ENCODE results near the gene CSNK1G1. TPM values are rescaled to one million over a fixed set of nuclear protein-coding genes. Genes with fewer than 3 reads are reported as not detected.

CSNK1G1 gene
- total RNA-seq, 1 experiment from 2014 or later = 19.6 TPM

DNA sequence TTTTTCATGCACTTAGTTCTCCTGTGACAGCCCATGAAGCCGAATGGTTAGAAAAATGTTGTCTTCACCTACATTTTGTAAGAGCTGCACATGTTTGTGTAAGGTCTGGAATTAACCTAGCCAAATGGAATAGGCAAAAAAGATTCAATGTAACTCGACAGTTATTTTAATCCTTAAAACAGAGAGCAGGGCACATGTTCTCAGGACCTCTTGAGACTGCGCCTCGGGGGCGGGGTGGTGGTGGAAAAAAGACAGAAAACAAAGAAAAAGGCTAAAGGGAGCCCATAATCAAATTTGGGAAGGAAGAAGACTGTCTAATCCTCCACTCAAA, 702 bp upstream of the CSNK1G1 start:
- no peak for DNase-seq
- Histone ChIP-seq H4K20me1 (ENCODE audit: insufficient read depth) (no peaks in the 10 kb centered on the region), H3K4me1 (replicated peaks; ENCODE audit: insufficient read depth) (peaks cover 6% of the 10 kb centered on the region), H3K9me2 (ENCODE audit: insufficient read depth) (no peaks in the 10 kb centered on the region), H3K9me3 (ENCODE audit: insufficient read depth, low read depth) (no peaks in the 10 kb centered on the region), H3K4me2 (peak overlapping the region; percentile 82), H3K79me2 (ENCODE audit: low read depth) (peaks cover 32% of the 10 kb centered on the region), H3F3A (ENCODE audit: insufficient read depth, low read depth) (peaks cover 11% of the 10 kb centered on the region; the same call in 1 of the 2 replicates), H3K27ac (peak overlapping the region; percentile 41), H3K27me3 (ENCODE audit: insufficient read depth, low read depth) (no peaks in the 10 kb centered on the region), H3K36me3 (ENCODE audit: low read depth) (no peaks in the 10 kb centered on the region), H2AFZ (peak overlapping the region; percentile 93), H3K4me3 (peak overlapping the region; percentile 82)
- BruUV-seq (replicated peaks) = TSS peak; percentile 80
- intact Hi-C loops (cut with micrococcal nuclease; ENCODE audit: unreplicated experiment) = loop anchor here (1.0 kb wide), 3 partner anchors 31 to 193 kb away; partner anchors contain the start of genes PPIB and TRIP4
- TF ChIP-seq, protein P1, sequence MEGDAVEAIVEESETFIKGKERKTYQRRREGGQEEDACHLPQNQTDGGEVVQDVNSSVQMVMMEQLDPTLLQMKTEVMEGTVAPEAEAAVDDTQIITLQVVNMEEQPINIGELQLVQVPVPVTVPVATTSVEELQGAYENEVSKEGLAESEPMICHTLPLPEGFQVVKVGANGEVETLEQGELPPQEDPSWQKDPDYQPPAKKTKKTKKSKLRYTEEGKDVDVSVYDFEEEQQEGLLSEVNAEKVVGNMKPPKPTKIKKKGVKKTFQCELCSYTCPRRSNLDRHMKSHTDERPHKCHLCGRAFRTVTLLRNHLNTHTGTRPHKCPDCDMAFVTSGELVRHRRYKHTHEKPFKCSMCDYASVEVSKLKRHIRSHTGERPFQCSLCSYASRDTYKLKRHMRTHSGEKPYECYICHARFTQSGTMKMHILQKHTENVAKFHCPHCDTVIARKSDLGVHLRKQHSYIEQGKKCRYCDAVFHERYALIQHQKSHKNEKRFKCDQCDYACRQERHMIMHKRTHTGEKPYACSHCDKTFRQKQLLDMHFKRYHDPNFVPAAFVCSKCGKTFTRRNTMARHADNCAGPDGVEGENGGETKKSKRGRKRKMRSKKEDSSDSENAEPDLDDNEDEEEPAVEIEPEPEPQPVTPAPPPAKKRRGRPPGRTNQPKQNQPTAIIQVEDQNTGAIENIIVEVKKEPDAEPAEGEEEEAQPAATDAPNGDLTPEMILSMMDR (conservative IDR thresholded peaks at IDR 0.05) = no peak
- TF ChIP-seq EZH2 (IDR thresholded peaks at IDR 0.05; ENCODE audit: low read depth) = no peak
- ChIA-PET CTCF (no interaction called here), POLR2A (ENCODE audit: unreplicated experiment) (interaction anchor here (0.6 kb wide), 1 partner anchor 112 kb away, joined by 6 read pairs; no protein-coding TSS in a partner anchor)

DNA sequence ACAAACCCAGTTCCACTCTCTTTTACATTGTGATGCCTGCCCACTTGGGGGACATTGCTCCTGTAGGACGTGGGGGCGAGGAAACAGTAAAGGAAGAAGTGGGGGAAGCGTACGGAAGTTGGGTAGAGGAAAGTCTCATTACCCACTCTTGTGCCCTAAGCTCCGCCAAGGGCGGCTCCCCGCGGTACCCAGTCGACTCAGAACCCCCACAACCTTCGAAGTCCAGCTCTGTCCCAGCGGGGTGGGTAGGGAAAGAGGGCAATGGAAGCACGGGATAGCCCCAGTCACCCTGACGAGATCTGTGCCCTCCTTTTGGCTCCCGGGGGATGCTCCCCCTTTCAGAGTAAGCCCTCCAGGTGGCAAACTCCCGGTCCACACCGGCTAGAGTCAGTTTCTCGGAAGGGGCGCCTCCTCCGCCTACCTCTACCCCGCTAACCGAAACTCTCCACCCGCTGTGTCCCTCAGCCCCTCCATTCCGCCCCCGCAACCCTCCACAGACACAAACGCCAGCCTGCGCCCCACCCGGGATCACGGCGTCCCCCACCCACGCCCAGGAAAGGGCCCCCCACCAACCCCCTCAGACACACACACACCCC, 527 bp downstream of the CSNK1G1 start:
- Histone ChIP-seq H3K9me2 (ENCODE audit: insufficient read depth) (no peaks in the 10 kb centered on the region), H3K36me3 (ENCODE audit: low read depth) (no peaks in the 10 kb centered on the region), H3K27me3 (ENCODE audit: insufficient read depth, low read depth) (no peaks in the 10 kb centered on the region), H3K27ac (peak overlapping the region; percentile 58), H4K20me1 (ENCODE audit: insufficient read depth) (no peaks in the 10 kb centered on the region), H3F3A (ENCODE audit: insufficient read depth, low read depth) (peaks cover 11% of the 10 kb centered on the region; the same call in 1 of the 2 replicates), H3K9me3 (ENCODE audit: insufficient read depth, low read depth) (no peaks in the 10 kb centered on the region), H2AFZ (peak overlapping the region; percentile 93), H3K4me1 (replicated peaks; ENCODE audit: insufficient read depth) (peaks cover 6% of the 10 kb centered on the region), H3K79me2 (ENCODE audit: low read depth) (peaks cover 36% of the 10 kb centered on the region), H3K4me3 (peak overlapping the region; percentile 82), H3K4me2 (peak overlapping the region; percentile 82)
- ChIA-PET CTCF (interaction anchor here (0.6 to 0.7 kb wide), 2 partner anchors 146 to 929 kb away, joined by 3 to 7 read pairs; no protein-coding TSS in a partner anchor), POLR2A (ENCODE audit: unreplicated experiment) (interaction anchor here (0.5 to 0.7 kb wide), 2 partner anchors 25 to 1398 kb away, joined by 3 read pairs; no protein-coding TSS in a partner anchor)
- DNase-seq = peak in 1 of 2 experiments; percentile 18
- BruUV-seq (replicated peaks) = TSS peak; percentile 53
- intact Hi-C loops (cut with micrococcal nuclease; ENCODE audit: unreplicated experiment) = no loop called here
- TF ChIP-seq EZH2 (IDR thresholded peaks at IDR 0.05; ENCODE audit: low read depth) = no peak
- TF ChIP-seq, protein P1 (conservative IDR thresholded peaks at IDR 0.05) = no peak

DNA sequence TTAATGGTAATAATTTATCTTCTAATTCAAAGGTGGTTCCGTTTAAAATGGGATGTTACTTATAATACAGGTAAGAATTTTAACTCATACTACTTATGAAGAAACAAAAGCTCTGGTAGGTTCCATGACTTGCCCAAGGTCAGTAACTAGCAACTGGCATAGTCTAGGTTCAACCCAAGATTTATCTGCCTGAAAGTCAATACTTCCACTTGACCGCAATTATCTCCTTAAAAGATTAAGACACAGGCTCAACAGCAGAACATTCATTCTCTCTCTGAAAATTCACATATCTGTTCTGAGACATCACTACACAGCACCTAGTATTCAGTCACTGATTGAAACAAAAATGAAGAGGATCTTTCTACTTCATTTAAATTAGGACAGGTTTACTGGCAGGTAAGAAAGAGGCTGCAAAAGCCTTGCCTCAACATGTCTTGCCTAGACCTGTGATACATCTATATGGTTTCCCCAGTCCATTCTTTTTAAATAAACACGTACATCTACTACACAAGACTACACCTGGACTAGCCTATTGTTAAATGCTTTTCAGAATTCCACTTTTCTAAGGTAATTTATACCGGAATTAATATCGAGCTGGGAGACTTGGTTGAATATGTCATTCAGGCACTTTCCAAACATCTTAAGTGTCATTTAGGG, 1.2 kb downstream of the CSNK1G1 start:
- no peak for DNase-seq
- Histone ChIP-seq H3K4me2 (peak overlapping the region; percentile 82), H3K4me1 (replicated peaks; ENCODE audit: insufficient read depth) (peaks cover 6% of the 10 kb centered on the region), H3K79me2 (ENCODE audit: low read depth) (peaks cover 36% of the 10 kb centered on the region), H3K27ac (no peak overlapping the region), H3K27me3 (ENCODE audit: insufficient read depth, low read depth) (no peaks in the 10 kb centered on the region), H3K36me3 (ENCODE audit: low read depth) (no peaks in the 10 kb centered on the region), H4K20me1 (ENCODE audit: insufficient read depth) (no peaks in the 10 kb centered on the region), H3K9me2 (ENCODE audit: insufficient read depth) (no peaks in the 10 kb centered on the region), H3F3A (ENCODE audit: insufficient read depth, low read depth) (peaks cover 11% of the 10 kb centered on the region; the same call in 1 of the 2 replicates), H2AFZ (peak overlapping the region; percentile 93; the same call in 1 of the 2 replicates), H3K9me3 (ENCODE audit: insufficient read depth, low read depth) (no peaks in the 10 kb centered on the region), H3K4me3 (peak overlapping the region; percentile 82)
- ChIA-PET CTCF (interaction anchor here (0.6 kb wide), 1 partner anchor 930 kb away, joined by 7 read pairs; no protein-coding TSS in a partner anchor), POLR2A (ENCODE audit: unreplicated experiment) (no interaction called here)
- BruUV-seq (replicated peaks) = no TSS peak
- TF ChIP-seq, protein P1 (conservative IDR thresholded peaks at IDR 0.05) = no peak
- TF ChIP-seq EZH2 (IDR thresholded peaks at IDR 0.05; ENCODE audit: low read depth) = no peak
- intact Hi-C loops (cut with micrococcal nuclease; ENCODE audit: unreplicated experiment) = no loop called here
